ENCODE data around the gene THRA. TPM values are rescaled to one million over a fixed set of nuclear protein-coding genes. Genes with fewer than 3 reads are reported as not detected.

Gene THRA
- total and polyA plus RNA-seq, 9 of the 15 experiments (the other 6 are each of a cell fraction or from before 2014, with no cell fraction given) = 0.34 to 23.4 (median 12.7) TPM

- Histone ChIP-seq H3K4me3 (no peak overlapping the region), H3K27me3 (ENCODE audit: control insufficient read depth in 2 of 2, insufficient read depth in 2 of 2, low read length in 2 of 2) (no peaks in the 10 kb centered on the region), H4K20me1 (replicated peaks; ENCODE audit: control insufficient read depth, insufficient read depth, low read length) (no peaks in the 10 kb centered on the region), H3K36me3 (ENCODE audit: control insufficient read depth, insufficient read depth, low read length) (peaks cover 8% of the 10 kb centered on the region; the same call in 1 of the 3 replicates), H3K9me1 (ENCODE audit: control insufficient read depth, insufficient read depth, low read length) (no peaks in the 10 kb centered on the region), H3K9me3 (replicated peaks; ENCODE audit: control insufficient read depth, insufficient read depth, low read depth, low read length) (no peaks in the 10 kb centered on the region), H3K9ac (ENCODE audit: insufficient read depth in 1 of 2, low read depth in 2 of 2, low read length in 2 of 2) (peak overlapping the region; percentile 59 to 89), H3K4me1 (replicated peaks in 1 of 2; ENCODE audit: control insufficient read depth in 2 of 2, insufficient read depth in 2 of 2, low read length in 2 of 2) (peaks cover 80 to 87% of the 10 kb centered on the region in 2 experiments), H2AFZ (ENCODE audit: low read depth, low read length) (peak overlapping the region; percentile 38; the same call in 1 of the 2 replicates), H3K79me2 (ENCODE audit: control insufficient read depth, insufficient read depth, low read length) (peaks cover 73% of the 10 kb centered on the region), H3K4me2 (ENCODE audit: insufficient read depth, low read length) (peak overlapping the region; percentile 80), H3K27ac (ENCODE audit: extremely low read depth, low read depth, low read length) (peak overlapping the region; percentile 77)
- WGBS (ENCODE audit: insufficient coverage, low coverage, missing lambda C conversion rate) = 31% methylated on average over 11 of the region's 14 CpGs
- DNase-seq (ENCODE audit: extremely low read depth in 1 of 4, low spot score in 3 of 4) (peak; percentile 49 to 81 (median 56)), ATAC-seq (peak; percentile 69), FAIRE-seq (peak; percentile 63)
- in situ Hi-C loops (cut with MboI) (no loop called here), intact Hi-C loops (cut with micrococcal nuclease) (no loop called here)
- BruUV-seq (replicated peaks) = no TSS peak
- CTCF ChIA-PET (ENCODE audit: low intra/inter-chr PET ratio) = no interaction called here
- POLR2A ChIA-PET = interaction anchor here (0.7 to 1.4 kb wide), 4 partner anchors 8 to 149 kb away, joined by 3 to 4 read pairs (median 4); partner anchors contain the start of gene WIPF2
- TF ChIP-seq ZKSCAN3 (CRISPR knock-in tag; IDR thresholded peaks at IDR 0.05) = no peak
- 0 out of 2 replicates have a peak, but pooled peaks have one; percentile 5 for TF ChIP-seq NFE2 (IDR thresholded peaks at IDR 0.05; ENCODE audit: low read depth)
- TF ChIP-seq HNRNPL (IDR thresholded peaks at IDR 0.05; ENCODE audit: low read depth, low read length) = peak; percentile 92
- no peak for TF ChIP-seq CTCFL (IDR thresholded peaks at IDR 0.05; ENCODE audit: borderline replicate concordance, insufficient read depth, low read depth, low read length, poor library complexity, severe bottlenecking)
- no peak for TF ChIP-seq ZNF609 (CRISPR knock-in tag; IDR thresholded peaks at IDR 0.05; ENCODE audit: borderline replicate concordance)
- TF ChIP-seq MYC (IDR thresholded peaks at IDR 0.05; ENCODE audit: low read depth, low read length) = peak; percentile 41; the same call in 1 of the 2 replicates
- TF ChIP-seq MYC (CRISPR knock-in tag; IDR thresholded peaks at IDR 0.05; ENCODE audit: borderline replicate concordance, low read depth) = no peak
- TF ChIP-seq RBFOX2 (IDR thresholded peaks at IDR 0.05; ENCODE audit: low read depth, low read length) = peak; percentile 47
- TF ChIP-seq VEZF1 (CRISPR knock-in tag; IDR thresholded peaks at IDR 0.05) = peak; percentile 47
- TF ChIP-seq EGR1 (conservative IDR thresholded peaks at IDR 0.05) = peak; percentile 14
Observed at GRCh38 chr17:40069751-40070708, 7.3 kb downstream of the THRA start.

Measured in K562 (cell line).